HepG2 (cell line): ENCODE data around the gene FUT8. TPM values are rescaled to one million over a fixed set of nuclear protein-coding genes. Genes with fewer than 3 reads are reported as not detected.
A peak's percentile ranks its signal among the peaks of the same experiment; 100 is the strongest.

Experiments
- ARID2 ChIP-seq: sonication (generic); formaldehyde crosslinking; IDR thresholded peaks from 2 replicates; pipeline ENCODE4 v1.8.1; 2022; ENCODE audit warnings: mild to moderate bottlenecking, missing genetic modification reagents, borderline replicate concordance
- BRD4 ChIP-seq: sonication (generic); formaldehyde crosslinking; IDR thresholded peaks from 2 replicates; pipeline ENCODE4 v1.4.0; 2020; ENCODE audit warnings: missing genetic modification reagents
- HCFC1 ChIP-seq: fragments of 150-350 bp; IDR thresholded peaks from 2 replicates; pipeline ENCODE4 v1.6.1; 2014; ENCODE audit warnings: low read depth, low read length
- HHEX ChIP-seq: IDR thresholded peaks from 2 replicates; pipeline ENCODE4 v1.6.1; 2016; ENCODE audit warnings: control low read depth
- HNF4G ChIP-seq, 2 experiments: sonication (generic) in 1 of 2; formaldehyde crosslinking in 1 of 2; IDR thresholded peaks; 2 replicates each; pipeline versions ENCODE4 v1.4.0 to v1.6.1; 2011 to 2020; ENCODE audit warnings: borderline replicate concordance in 2 of 2, low read depth in 2 of 2, mild to moderate bottlenecking in 2 of 2, low read length in 1 of 2, missing genetic modification reagents in 1 of 2, moderate library complexity in 1 of 2
- SAFB2 ChIP-seq: sonication (generic); formaldehyde crosslinking; IDR thresholded peaks from 2 replicates; pipeline ENCODE4 v1.5.1; 2020; ENCODE audit warnings: missing genetic modification reagents, low read depth, mild to moderate bottlenecking, borderline replicate concordance
- SALL2 ChIP-seq: sonication (generic); formaldehyde crosslinking; IDR thresholded peaks from 2 replicates; pipeline ENCODE4 v1.8.1; 2023; ENCODE audit warnings: mild to moderate bottlenecking, missing genetic modification reagents, inconsistent platforms
- ZNF234 ChIP-seq: sonication (generic); formaldehyde crosslinking; conservative IDR thresholded peaks from 2 replicates; pipeline ENCODE4 v1.5.1; 2020; ENCODE audit warnings: mild to moderate bottlenecking, missing genetic modification reagents
- ZNF484 ChIP-seq: sonication (generic); formaldehyde crosslinking; IDR thresholded peaks from 2 replicates; pipeline ENCODE4 v1.5.1; 2020; ENCODE audit warnings: mild to moderate bottlenecking, low read depth, missing genetic modification reagents, borderline replicate concordance
- ZNF501 ChIP-seq: sonication (generic); formaldehyde crosslinking; IDR thresholded peaks from 2 replicates; pipeline ENCODE4 v1.5.1; 2020; ENCODE audit warnings: mild to moderate bottlenecking, moderate library complexity, missing genetic modification reagents
- ZNF772 ChIP-seq: sonication (generic); formaldehyde crosslinking; IDR thresholded peaks from 2 replicates; pipeline ENCODE4 v1.5.0; 2020; ENCODE audit warnings: mild to moderate bottlenecking, missing genetic modification reagents
- ZNF792 ChIP-seq: IDR thresholded peaks from 2 replicates; pipeline ENCODE4 v1.6.1; 2016
- ZSCAN21 ChIP-seq: sonication (generic); formaldehyde crosslinking; IDR thresholded peaks from 2 replicates; pipeline ENCODE4 v1.8.0; 2022; ENCODE audit warnings: mild to moderate bottlenecking, missing genetic modification reagents, moderate library complexity, borderline replicate concordance
- polyA plus RNA-seq, 8 experiments: library from polyadenylated mRNA; depleted of rRNA in 3 of 8; stranded (reverse) in 7 of 8; unstranded in 1 of 8; fragments of >200 nt; fragmentation: Illumina TruSeq in 4 of 8; extraction: Trizol in 4 of 8; gene quantifications; 2 replicates each; pipeline versions ENCODE4 v1.2.1 to v1.2.3, GENCODE V29; 2011 to 2016; ENCODE audit warnings: low read depth in 4 of 8, missing spikeins in 1 of 8, mixed read lengths in 1 of 8; ENCODE audit not compliant: insufficient read depth in 1 of 8
- total RNA-seq, 5 experiments: library from RNA; depleted of rRNA; stranded (reverse); fragments of >200 nt; fragmentation: Illumina TruSeq; extraction: Trizol; gene quantifications; 2 replicates each; pipeline ENCODE4 v1.2.3, GENCODE V29; 2016; ENCODE audit warnings: low read depth in 1 of 5
- TF ChIP-seq, protein P1 (sequence below): IDR thresholded peaks from 2 replicates; pipeline ENCODE4 v1.6.1; 2016; ENCODE audit warnings: missing biosample characterization, missing genetic modification reagents, low read depth
- TF ChIP-seq, protein P2 (sequence below): sonication (generic); formaldehyde crosslinking; IDR thresholded peaks from 2 replicates; pipeline ENCODE4 v1.5.0; 2020; ENCODE audit warnings: missing genetic modification reagents
- TF ChIP-seq, protein P3 (sequence below): sonication (generic); formaldehyde crosslinking; IDR thresholded peaks from 2 replicates; pipeline ENCODE4 v1.5.1; 2020; ENCODE audit warnings: mild to moderate bottlenecking, missing genetic modification reagents, borderline replicate concordance
- TF ChIP-seq, protein P4 (sequence below): sonication (generic); formaldehyde crosslinking; IDR thresholded peaks from 2 replicates; pipeline ENCODE4 v1.4.0; 2020; ENCODE audit warnings: missing genetic modification reagents
- TF ChIP-seq, protein P5 (sequence below): sonication (generic); formaldehyde crosslinking; IDR thresholded peaks from 2 replicates; pipeline ENCODE4 v1.4.0; 2020; ENCODE audit warnings: missing genetic modification reagents

Gene FUT8
- total and polyA plus RNA-seq, 2 of the 13 experiments (the other 11 are each of a cell fraction or from before 2014, with no cell fraction given), result 9.3 to 17.5 TPM

DNA sequence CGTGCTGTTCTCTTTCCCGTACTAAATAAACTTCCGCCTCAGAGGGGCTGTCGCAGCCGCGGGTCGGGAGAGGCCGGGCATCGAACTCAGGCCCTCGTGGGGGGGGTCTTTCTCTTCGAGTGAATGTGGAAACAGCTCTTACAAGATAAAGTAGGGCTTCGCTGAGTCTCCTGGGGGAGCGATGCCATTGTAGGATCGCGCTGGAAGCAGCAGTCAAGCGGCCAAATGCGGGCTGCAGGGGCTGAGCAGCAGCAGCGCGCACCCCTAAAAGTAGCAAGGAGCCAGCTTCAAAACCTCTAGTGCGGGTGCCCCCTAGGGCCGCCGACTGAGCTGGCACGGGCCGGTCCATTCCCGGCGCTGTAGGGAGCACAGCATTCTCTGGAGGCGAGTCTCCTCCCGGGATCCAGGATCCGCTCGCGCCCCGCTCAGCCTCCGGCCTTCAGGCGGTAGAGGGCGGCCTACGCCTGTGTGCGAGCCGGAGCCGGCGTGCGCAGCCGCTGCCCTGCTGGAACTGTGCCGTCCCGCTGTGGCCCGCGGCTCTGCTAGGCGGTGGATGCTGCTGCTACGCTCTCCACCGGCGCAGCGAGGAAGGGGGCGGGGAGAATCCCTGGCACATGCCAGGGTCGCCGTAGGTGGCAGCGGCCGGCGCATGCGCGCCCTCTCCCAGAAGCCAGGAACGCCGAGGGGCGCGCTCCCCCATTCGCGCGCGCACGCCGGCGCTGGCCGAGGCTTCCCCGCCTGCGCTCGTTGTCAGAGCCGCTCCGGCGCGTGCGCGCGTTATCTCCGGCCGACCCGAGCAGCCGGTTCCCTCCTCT lies at the start of gene FUT8 (continued):
- TF ChIP-seq ZNF772 (CRISPR knock-in tag) (peak; percentile 48), SAFB2 (CRISPR knock-in tag) (no peak; the same call in 1 of the 2 replicates), ZSCAN21 (CRISPR knock-in tag) (no peak; the same call in 1 of the 2 replicates), SALL2 (peak; percentile 62; the same call in 1 of the 2 replicates), ZNF484 (CRISPR knock-in tag) (no peak), ZNF501 (CRISPR knock-in tag) (peak; percentile 83), HNF4G (IDR thresholded peaks at IDR 0.05; ENCODE audit: borderline replicate concordance, low read depth, low read length) (no peak), HNF4G (CRISPR knock-in tag; IDR thresholded peaks at IDR 0.05; ENCODE audit: borderline replicate concordance, low read depth) (no peak), BRD4 (0 out of 2 replicates have a peak, but pooled peaks have one; percentile 51), ZNF792 (CRISPR knock-in tag) (peak; percentile 81; the same call in 1 of the 2 replicates), HCFC1 (no peak), ARID2 (no peak), HHEX (no peak), ZNF234 (CRISPR knock-in tag) (no peak)
- TF ChIP-seq, protein P1, sequence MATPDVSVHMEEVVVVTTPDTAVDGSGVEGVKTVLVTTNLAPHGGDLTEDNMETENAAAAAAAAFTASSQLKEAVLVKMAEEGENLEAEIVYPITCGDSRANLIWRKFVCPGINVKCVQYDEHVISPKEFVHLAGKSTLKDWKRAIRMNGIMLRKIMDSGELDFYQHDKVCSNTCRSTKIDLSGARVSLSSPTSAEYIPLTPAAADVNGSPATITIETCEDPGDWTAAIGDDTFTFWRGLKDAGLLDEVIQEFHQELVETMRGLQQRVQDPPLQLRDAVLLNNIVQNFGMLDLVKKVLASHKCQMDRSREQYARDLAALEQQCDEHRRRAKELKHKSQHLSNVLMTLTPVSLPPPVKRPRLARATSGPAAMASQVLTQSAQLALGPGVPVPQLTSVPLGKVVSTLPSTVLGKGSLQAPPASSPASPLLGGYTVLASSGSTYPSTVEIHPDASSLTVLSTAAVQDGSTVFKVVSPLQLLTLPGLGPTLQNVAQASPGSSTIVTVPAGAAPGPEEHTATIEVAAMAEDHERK (CRISPR knock-in tag), result no peak
- TF ChIP-seq, protein P2, sequence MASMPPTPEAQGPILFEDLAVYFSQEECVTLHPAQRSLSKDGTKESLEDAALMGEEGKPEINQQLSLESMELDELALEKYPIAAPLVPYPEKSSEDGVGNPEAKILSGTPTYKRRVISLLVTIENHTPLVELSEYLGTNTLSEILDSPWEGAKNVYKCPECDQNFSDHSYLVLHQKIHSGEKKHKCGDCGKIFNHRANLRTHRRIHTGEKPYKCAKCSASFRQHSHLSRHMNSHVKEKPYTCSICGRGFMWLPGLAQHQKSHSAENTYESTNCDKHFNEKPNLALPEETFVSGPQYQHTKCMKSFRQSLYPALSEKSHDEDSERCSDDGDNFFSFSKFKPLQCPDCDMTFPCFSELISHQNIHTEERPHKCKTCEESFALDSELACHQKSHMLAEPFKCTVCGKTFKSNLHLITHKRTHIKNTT (CRISPR knock-in tag), result no peak
- TF ChIP-seq, protein P3, sequence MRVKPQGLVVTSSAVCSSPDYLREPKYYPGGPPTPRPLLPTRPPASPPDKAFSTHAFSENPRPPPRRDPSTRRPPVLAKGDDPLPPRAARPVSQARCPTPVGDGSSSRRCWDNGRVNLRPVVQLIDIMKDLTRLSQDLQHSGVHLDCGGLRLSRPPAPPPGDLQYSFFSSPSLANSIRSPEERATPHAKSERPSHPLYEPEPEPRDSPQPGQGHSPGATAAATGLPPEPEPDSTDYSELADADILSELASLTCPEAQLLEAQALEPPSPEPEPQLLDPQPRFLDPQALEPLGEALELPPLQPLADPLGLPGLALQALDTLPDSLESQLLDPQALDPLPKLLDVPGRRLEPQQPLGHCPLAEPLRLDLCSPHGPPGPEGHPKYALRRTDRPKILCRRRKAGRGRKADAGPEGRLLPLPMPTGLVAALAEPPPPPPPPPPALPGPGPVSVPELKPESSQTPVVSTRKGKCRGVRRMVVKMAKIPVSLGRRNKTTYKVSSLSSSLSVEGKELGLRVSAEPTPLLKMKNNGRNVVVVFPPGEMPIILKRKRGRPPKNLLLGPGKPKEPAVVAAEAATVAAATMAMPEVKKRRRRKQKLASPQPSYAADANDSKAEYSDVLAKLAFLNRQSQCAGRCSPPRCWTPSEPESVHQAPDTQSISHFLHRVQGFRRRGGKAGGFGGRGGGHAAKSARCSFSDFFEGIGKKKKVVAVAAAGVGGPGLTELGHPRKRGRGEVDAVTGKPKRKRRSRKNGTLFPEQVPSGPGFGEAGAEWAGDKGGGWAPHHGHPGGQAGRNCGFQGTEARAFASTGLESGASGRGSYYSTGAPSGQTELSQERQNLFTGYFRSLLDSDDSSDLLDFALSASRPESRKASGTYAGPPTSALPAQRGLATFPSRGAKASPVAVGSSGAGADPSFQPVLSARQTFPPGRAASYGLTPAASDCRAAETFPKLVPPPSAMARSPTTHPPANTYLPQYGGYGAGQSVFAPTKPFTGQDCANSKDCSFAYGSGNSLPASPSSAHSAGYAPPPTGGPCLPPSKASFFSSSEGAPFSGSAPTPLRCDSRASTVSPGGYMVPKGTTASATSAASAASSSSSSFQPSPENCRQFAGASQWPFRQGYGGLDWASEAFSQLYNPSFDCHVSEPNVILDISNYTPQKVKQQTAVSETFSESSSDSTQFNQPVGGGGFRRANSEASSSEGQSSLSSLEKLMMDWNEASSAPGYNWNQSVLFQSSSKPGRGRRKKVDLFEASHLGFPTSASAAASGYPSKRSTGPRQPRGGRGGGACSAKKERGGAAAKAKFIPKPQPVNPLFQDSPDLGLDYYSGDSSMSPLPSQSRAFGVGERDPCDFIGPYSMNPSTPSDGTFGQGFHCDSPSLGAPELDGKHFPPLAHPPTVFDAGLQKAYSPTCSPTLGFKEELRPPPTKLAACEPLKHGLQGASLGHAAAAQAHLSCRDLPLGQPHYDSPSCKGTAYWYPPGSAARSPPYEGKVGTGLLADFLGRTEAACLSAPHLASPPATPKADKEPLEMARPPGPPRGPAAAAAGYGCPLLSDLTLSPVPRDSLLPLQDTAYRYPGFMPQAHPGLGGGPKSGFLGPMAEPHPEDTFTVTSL (CRISPR knock-in tag), result peak; percentile 52
- TF ChIP-seq, protein P4, sequence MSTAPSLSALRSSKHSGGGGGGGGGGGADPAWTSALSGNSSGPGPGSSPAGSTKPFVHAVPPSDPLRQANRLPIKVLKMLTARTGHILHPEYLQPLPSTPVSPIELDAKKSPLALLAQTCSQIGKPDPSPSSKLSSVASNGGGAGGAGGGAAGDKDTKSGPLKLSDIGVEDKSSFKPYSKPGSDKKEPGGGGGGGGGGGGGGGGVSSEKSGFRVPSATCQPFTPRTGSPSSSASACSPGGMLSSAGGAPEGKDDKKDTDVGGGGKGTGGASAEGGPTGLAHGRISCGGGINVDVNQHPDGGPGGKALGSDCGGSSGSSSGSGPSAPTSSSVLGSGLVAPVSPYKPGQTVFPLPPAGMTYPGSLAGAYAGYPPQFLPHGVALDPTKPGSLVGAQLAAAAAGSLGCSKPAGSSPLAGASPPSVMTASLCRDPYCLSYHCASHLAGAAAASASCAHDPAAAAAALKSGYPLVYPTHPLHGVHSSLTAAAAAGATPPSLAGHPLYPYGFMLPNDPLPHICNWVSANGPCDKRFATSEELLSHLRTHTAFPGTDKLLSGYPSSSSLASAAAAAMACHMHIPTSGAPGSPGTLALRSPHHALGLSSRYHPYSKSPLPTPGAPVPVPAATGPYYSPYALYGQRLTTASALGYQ (CRISPR knock-in tag), result no peak; the same call in 1 of the 2 replicates
- TF ChIP-seq, protein P5, sequence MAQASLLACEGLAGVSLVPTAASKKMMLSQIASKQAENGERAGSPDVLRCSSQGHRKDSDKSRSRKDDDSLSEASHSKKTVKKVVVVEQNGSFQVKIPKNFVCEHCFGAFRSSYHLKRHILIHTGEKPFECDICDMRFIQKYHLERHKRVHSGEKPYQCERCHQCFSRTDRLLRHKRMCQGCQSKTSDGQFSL (CRISPR knock-in tag), result peak; percentile 68
